H1 (cell line): Measurements from ENCODE around the gene CNIH3. TPM values are rescaled to one million over a fixed set of nuclear protein-coding genes. Genes with fewer than 3 reads are reported as not detected.

Experiments used
- CTCF ChIA-PET: fragments of 300-600 bp; sonication (Branson Sonifier 250); formaldehyde crosslinking; loops from one replicate; lab custom pipeline; 2021; ENCODE audit not compliant: partially characterized antibody; lab: Charles Lee
- POLR2A ChIA-PET: fragments of 300-600 bp; sonication (Branson Sonifier 250); formaldehyde crosslinking; loops from one replicate; lab custom pipeline; 2021; ENCODE audit warnings: inconsistent platforms; ENCODE audit not compliant: partially characterized antibody; lab: Charles Lee
- DNase-seq, 2 experiments: peaks; one replicate each; pipeline versions ENCODE4 v3.0.0 to v3.0.0-alpha.2; 2010 to 2022; ENCODE audit warnings: low spot score in 2 of 2, low read depth in 1 of 2, mixed read lengths in 1 of 2
- FAIRE-seq: peaks from 2 replicates; lab custom pipeline; 2011; peaks lifted over from hg19 to GRCh38; lab: Jason Lieb, UNC
- H2AFZ ChIP-seq: 2 replicates; pipeline ENCODE4 v1.8.1; 2012; ENCODE audit warnings: low read length, inconsistent platforms
- H2AK5ac ChIP-seq: 2 replicates; pipeline ENCODE4 v1.6.1; 2013; ENCODE audit warnings: low read depth, low read length
- H2BK120ac ChIP-seq: replicated peaks from 2 replicates; pipeline ENCODE3; 2013; ENCODE audit warnings: low read depth, low read length, inconsistent platforms
- H2BK12ac ChIP-seq: 2 replicates; pipeline ENCODE4 v1.6.1; 2013; ENCODE audit warnings: low read depth, low read length
- H2BK15ac ChIP-seq: 2 replicates; pipeline ENCODE4 v1.6.1; 2013; ENCODE audit warnings: low read length
- H2BK20ac ChIP-seq: 2 replicates; pipeline ENCODE4 v1.6.1; 2013; ENCODE audit warnings: low read length
- H2BK5ac ChIP-seq: 2 replicates; pipeline ENCODE4 v1.6.1; 2013; ENCODE audit warnings: low read depth, low read length
- H3K14ac ChIP-seq: 2 replicates; pipeline ENCODE4 v1.6.1; 2013; ENCODE audit warnings: inconsistent platforms; ENCODE audit not compliant: insufficient read length
- H3K18ac ChIP-seq: 2 replicates; pipeline ENCODE4 v1.6.1; 2013; ENCODE audit warnings: low read length; ENCODE audit errors: extremely low read depth
- H3K23ac ChIP-seq: 2 replicates; pipeline ENCODE4 v1.6.1; 2013; ENCODE audit warnings: inconsistent platforms; ENCODE audit not compliant: insufficient read length
- H3K23me2 ChIP-seq: 2 replicates; pipeline ENCODE4 v1.6.1; 2013; ENCODE audit warnings: low read depth, low read length
- H3K27ac ChIP-seq: 2 replicates; pipeline ENCODE4 v1.6.1; 2011; ENCODE audit warnings: low read depth, low read length, inconsistent platforms
- H3K27me3 ChIP-seq, 4 experiments: replicated peaks in 1 of 4; 1 replicate in 1 of 4; 2 replicates in 3 of 4; pipeline versions ENCODE4 v1.6.1 to v1.8.1; 2011 to 2013; ENCODE audit warnings: low read length in 3 of 4, mild to moderate bottlenecking in 3 of 4, inconsistent platforms in 2 of 4, mixed read lengths in 2 of 4, moderate library complexity in 1 of 4; ENCODE audit not compliant: control insufficient read depth in 3 of 4, insufficient read depth in 3 of 4; ENCODE audit errors: extremely low read depth in 1 of 4
- H3K36me3 ChIP-seq, 4 experiments: 2 replicates each; pipeline versions ENCODE4 v1.6.1 to v1.8.1; 2011 to 2013; ENCODE audit warnings: mild to moderate bottlenecking in 4 of 4, low read length in 3 of 4, moderate library complexity in 2 of 4, control low read depth in 1 of 4, inconsistent platforms in 1 of 4; ENCODE audit not compliant: insufficient read depth in 4 of 4, control insufficient read depth in 2 of 4
- H3K4ac ChIP-seq: replicated peaks from 2 replicates; pipeline ENCODE3; 2013; ENCODE audit warnings: low read length, low read depth, mixed read lengths, inconsistent platforms; ENCODE audit not compliant: insufficient read length
- H3K4me1 ChIP-seq, 4 experiments: replicated peaks in 1 of 4; 1 replicate in 1 of 4; 2 replicates in 3 of 4; pipeline versions ENCODE4 v1.6.1 to v1.8.1; 2011 to 2013; ENCODE audit warnings: low read length in 3 of 4, inconsistent platforms in 2 of 4, mixed read lengths in 1 of 4; ENCODE audit not compliant: insufficient read depth in 4 of 4, control insufficient read depth in 3 of 4
- H3K4me2 ChIP-seq, 2 experiments: 2 replicates each; pipeline versions ENCODE4 v1.6.1 to v1.8.1; 2011 to 2013; ENCODE audit warnings: low read depth in 2 of 2, low read length in 2 of 2, control low read depth in 1 of 2, inconsistent platforms in 1 of 2, mild to moderate bottlenecking in 1 of 2; ENCODE audit not compliant: insufficient read depth in 1 of 2
- H3K4me3 ChIP-seq, 4 experiments: fragments of 200-600, 300-600 bp in 1 of 4; sonication (generic), shearing (Covaris generic), sonication (Bioruptor Twin) in 1 of 4; 2 replicates each; pipeline versions ENCODE4 v1.5.1 to v1.8.1; 2011 to 2016; ENCODE audit warnings: low read length in 4 of 4, low read depth in 3 of 4, control low read depth in 2 of 4, inconsistent platforms in 2 of 4, mild to moderate bottlenecking in 2 of 4, mixed read lengths in 1 of 4, moderate library complexity in 1 of 4; ENCODE audit not compliant: insufficient read depth in 2 of 4; ENCODE audit errors: extremely low read depth in 1 of 4
- H3K56ac ChIP-seq: replicated peaks from 2 replicates; pipeline ENCODE3; 2013; ENCODE audit warnings: low read depth, mild to moderate bottlenecking, mixed read lengths, low read length, inconsistent platforms; ENCODE audit not compliant: insufficient read length
- H3K79me1 ChIP-seq: 2 replicates; pipeline ENCODE4 v1.6.1; 2013; ENCODE audit warnings: low read depth, low read length, control low read depth
- H3K79me2 ChIP-seq, 2 experiments: 2 replicates each; pipeline versions ENCODE4 v1.6.1 to v1.8.1; 2012 to 2013; ENCODE audit warnings: low read length in 2 of 2, mild to moderate bottlenecking in 2 of 2, inconsistent platforms in 1 of 2; ENCODE audit not compliant: insufficient read depth in 2 of 2, control insufficient read depth in 1 of 2
- H3K9ac ChIP-seq, 4 experiments: replicated peaks in 1 of 4; 1 replicate in 1 of 4; 2 replicates in 3 of 4; pipeline versions ENCODE4 v1.6.1 to v1.8.1; 2011 to 2013; ENCODE audit warnings: low read depth in 3 of 4, low read length in 3 of 4, control low read depth in 2 of 4, mild to moderate bottlenecking in 2 of 4, moderate library complexity in 2 of 4, inconsistent platforms in 1 of 4; ENCODE audit errors: extremely low read depth in 1 of 4
- H3K9me3 ChIP-seq, 2 experiments: 2 replicates each; pipeline versions ENCODE4 v1.6.1 to v1.8.1; 2012 to 2013; ENCODE audit warnings: mild to moderate bottlenecking in 2 of 2, moderate library complexity in 2 of 2, control low read depth in 1 of 2, inconsistent platforms in 1 of 2, low read depth in 1 of 2, low read length in 1 of 2, mixed read lengths in 1 of 2; ENCODE audit not compliant: insufficient read depth in 2 of 2
- H4K20me1 ChIP-seq, 2 experiments: replicated peaks in 1 of 2; 2 replicates each; pipeline versions ENCODE3 to v1.8.1; 2011 to 2013; ENCODE audit warnings: inconsistent platforms in 2 of 2, low read length in 2 of 2, mild to moderate bottlenecking in 1 of 2; ENCODE audit not compliant: insufficient read depth in 2 of 2, control insufficient read depth in 1 of 2
- H4K5ac ChIP-seq: 2 replicates; pipeline ENCODE4 v1.6.1; 2013; ENCODE audit warnings: low read length, low read depth, mixed read lengths, inconsistent platforms; ENCODE audit not compliant: insufficient read length
- H4K8ac ChIP-seq: 2 replicates; pipeline ENCODE4 v1.8.0; 2013; ENCODE audit warnings: mild to moderate bottlenecking, moderate library complexity, low read length, inconsistent platforms; ENCODE audit not compliant: insufficient read depth; ENCODE audit errors: extremely low read depth
- H4K91ac ChIP-seq: replicated peaks from 2 replicates; pipeline ENCODE3; 2013; ENCODE audit warnings: low read length, mixed read lengths, inconsistent platforms; ENCODE audit not compliant: insufficient read length
- BACH1 ChIP-seq: IDR thresholded peaks from 2 replicates; pipeline ENCODE4 v1.6.1; 2012; ENCODE audit warnings: low read length, improper control_type of control experiment
- CHD2 ChIP-seq: IDR thresholded peaks from 2 replicates; pipeline ENCODE4 v1.6.1; 2012; ENCODE audit warnings: low read length, improper control_type of control experiment
- GABPA ChIP-seq: IDR thresholded peaks from 2 replicates; pipeline ENCODE4 v1.6.1; 2011; ENCODE audit warnings: mild to moderate bottlenecking, low read length, moderate library complexity, borderline replicate concordance; ENCODE audit not compliant: insufficient read depth
- NANOG ChIP-seq: IDR thresholded peaks from 2 replicates; pipeline ENCODE4 v1.6.1; 2011; ENCODE audit warnings: low read length, low read depth, mild to moderate bottlenecking, inconsistent platforms; ENCODE audit not compliant: insufficient read depth, poor library complexity, severe bottlenecking
- PHF8 ChIP-seq: fragments of 200-600 bp; sonication (generic); conservative IDR thresholded peaks from 2 replicates; pipeline ENCODE4 v1.7.1; 2012; ENCODE audit warnings: low read depth, mild to moderate bottlenecking, inconsistent platforms, low read length, moderate library complexity
- RFX5 ChIP-seq: IDR thresholded peaks from 2 replicates; pipeline ENCODE4 v1.6.1; 2011; ENCODE audit warnings: low read depth, low read length, improper control_type of control experiment, borderline replicate concordance
- SIN3A ChIP-seq, 2 experiments: IDR thresholded peaks in 1 of 2; conservative IDR thresholded peaks in 1 of 2; 2 replicates each; pipeline ENCODE4 v1.6.1; 2011 to 2012; ENCODE audit warnings: low read length in 2 of 2, improper control_type of control experiment in 1 of 2, low read depth in 1 of 2, mild to moderate bottlenecking in 1 of 2
- SIX5 ChIP-seq: IDR thresholded peaks from 2 replicates; pipeline ENCODE4 v1.6.1; 2011; ENCODE audit warnings: mild to moderate bottlenecking, low read depth, low read length
- WGBS, 2 experiments: shearing (Covaris generic) in 1 of 2; methylation state at CpG; one replicate each; pipeline versions ENCODE4 v1.1.6 to v1.1.7; 2013 to 2015; ENCODE audit warnings: low lambda C conversion rate in 2 of 2, mixed read lengths in 2 of 2, inconsistent platforms in 1 of 2, low coverage in 1 of 2, missing lambda C conversion rate in 1 of 2; ENCODE audit not compliant: insufficient replicate concordance in 2 of 2, insufficient coverage in 1 of 2, insufficient read length in 1 of 2; ENCODE audit errors: extremely low coverage in 1 of 2, missing lambda C conversion rate in 1 of 2; 5-methylcytosine and 5-hydroxymethylcytosine counted together
- polyA plus RNA-seq, 7 experiments: library from polyadenylated mRNA; depleted of rRNA in 3 of 7; stranded (reverse) in 5 of 7; unstranded in 2 of 7; fragments of >200 nt in 5 of 7; fragments of 200-250 nt in 2 of 7; gene quantifications; 1 replicate in 5 of 7; 2 replicates in 1 of 7; 4 replicates in 1 of 7; pipeline versions ENCODE4 v1.2.1 to v1.2.3, GENCODE V29; 2011 to 2013; ENCODE audit warnings: missing spikeins in 2 of 7, mixed read lengths in 2 of 7
- total RNA-seq: library from RNA; stranded (reverse); fragmentation: NEBNext Ultra II Directional; extraction: Animal tissue kit (Norgen Biotek cat#: 25700); gene quantifications from 2 replicates; pipeline ENCODE4 v1.2.1, GENCODE V29; 2021
- TF ChIP-seq, protein P1 (sequence below): IDR thresholded peaks from 2 replicates; pipeline ENCODE4 v1.6.1; 2011; ENCODE audit warnings: low read length, improper control_type of control experiment

Gene CNIH3
- total and polyA plus RNA-seq, 2 of the 8 experiments (the other 6 are each of a cell fraction or from before 2014, with no cell fraction given): 3.7 to 5.6 TPM

DNA sequence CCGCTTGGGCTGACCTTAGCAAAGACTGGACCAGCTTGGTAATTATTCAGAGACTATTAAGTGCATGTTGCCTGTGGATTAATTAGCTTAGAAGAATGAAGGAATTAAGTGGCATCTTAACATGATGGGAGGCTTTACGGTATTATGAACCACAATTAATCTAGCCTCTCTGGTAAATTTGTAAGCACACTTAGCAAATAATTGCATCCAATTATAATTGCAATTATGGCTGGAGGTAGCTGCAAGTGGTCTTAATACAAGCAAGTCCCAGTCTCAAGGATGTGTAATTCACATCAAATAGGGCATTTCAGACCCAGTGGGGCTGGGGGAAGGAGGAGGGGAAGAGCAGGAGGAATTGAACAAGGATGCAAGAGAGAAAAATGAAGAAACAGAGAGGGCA lies 151.6 kb downstream of the CNIH3 start:
- ChIA-PET POLR2A (interaction anchor here (0.5 kb wide), 1 partner anchor 935 kb away, joined by 3 read pairs; no protein-coding TSS in a partner anchor), CTCF (interaction anchor here (1.2 to 1.5 kb wide), 5 partner anchors 9 to 84 kb away, joined by 3 to 4 read pairs (median 3); no protein-coding TSS in a partner anchor)
- no peak overlapping the region for H2BK120ac ChIP-seq
- H4K91ac ChIP-seq: no peak overlapping the region
- H3K27me3 ChIP-seq: no peaks in the 10 kb centered on the region; a peak in 1 of 7 replicates
- H3K36me3 ChIP-seq: no peaks in the 10 kb centered on the region
- H3K9ac ChIP-seq: no peak overlapping the region
- FAIRE-seq (no peak), DNase-seq (no peak)
- no peaks in the 10 kb centered on the region; the same call in none of the 2 replicates for H3K23me2 ChIP-seq
- no peaks in the 10 kb centered on the region for H3K79me1 ChIP-seq
- TF ChIP-seq BACH1: no peak
- no peak for TF ChIP-seq CHD2
- no peak for TF ChIP-seq SIX5
- TF ChIP-seq NANOG: no peak
- TF ChIP-seq RFX5: no peak
- no peak for TF ChIP-seq PHF8
- TF ChIP-seq, protein P1, sequence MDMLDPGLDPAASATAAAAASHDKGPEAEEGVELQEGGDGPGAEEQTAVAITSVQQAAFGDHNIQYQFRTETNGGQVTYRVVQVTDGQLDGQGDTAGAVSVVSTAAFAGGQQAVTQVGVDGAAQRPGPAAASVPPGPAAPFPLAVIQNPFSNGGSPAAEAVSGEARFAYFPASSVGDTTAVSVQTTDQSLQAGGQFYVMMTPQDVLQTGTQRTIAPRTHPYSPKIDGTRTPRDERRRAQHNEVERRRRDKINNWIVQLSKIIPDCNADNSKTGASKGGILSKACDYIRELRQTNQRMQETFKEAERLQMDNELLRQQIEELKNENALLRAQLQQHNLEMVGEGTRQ: no peak
- no peak for TF ChIP-seq GABPA
- no peak for TF ChIP-seq SIN3A (conservative IDR thresholded peaks at IDR 0.05 in 1 of 2, IDR thresholded peaks at IDR 0.05 in 1 of 2; ENCODE audit: low read depth in 1 of 2, low read length in 2 of 2)
- H2AFZ ChIP-seq: no peak overlapping the region
- no peaks in the 10 kb centered on the region for H4K20me1 ChIP-seq
- H3K4me2 ChIP-seq: no peak overlapping the region
- no peak overlapping the region for H3K56ac ChIP-seq
- no peak overlapping the region for H3K14ac ChIP-seq
- H2BK20ac ChIP-seq: no peak overlapping the region
- H3K18ac ChIP-seq: no peak overlapping the region
- no peak overlapping the region for H4K8ac ChIP-seq
- H2AK5ac ChIP-seq: no peak overlapping the region
- H3K4ac ChIP-seq: no peak overlapping the region
- no peaks in the 10 kb centered on the region for H3K9me3 ChIP-seq
- H3K27ac ChIP-seq: no peak overlapping the region
- H2BK5ac ChIP-seq: no peak overlapping the region
- no peaks in the 10 kb centered on the region for H3K79me2 ChIP-seq
- no peak overlapping the region for H3K23ac ChIP-seq
- no peak overlapping the region for H4K5ac ChIP-seq
- H2BK12ac ChIP-seq: no peak overlapping the region
- no peak overlapping the region for H3K4me3 ChIP-seq
- no peak overlapping the region for H2BK15ac ChIP-seq
- WGBS, 2 experiments: 72% methylated on average over 2 of the region's 2 CpGs; no CpG with 5 or more reads in 1 of the 2 experiments
- peaks cover 0 to 8% (median 2%) of the 10 kb centered on the region in 4 experiments; a peak in 3 of 7 replicates for H3K4me1 ChIP-seq
